GM21447 (cell line): ENCODE data around the gene SLC28A1.

Experiments
- ATAC-seq: cut with Tn5 transposase; IDR thresholded peaks from one replicate; pipeline ENCODE4 v1.9.1; 2021; ENCODE audit not compliant: unreplicated experiment

The SLC28A1 gene

DNA sequence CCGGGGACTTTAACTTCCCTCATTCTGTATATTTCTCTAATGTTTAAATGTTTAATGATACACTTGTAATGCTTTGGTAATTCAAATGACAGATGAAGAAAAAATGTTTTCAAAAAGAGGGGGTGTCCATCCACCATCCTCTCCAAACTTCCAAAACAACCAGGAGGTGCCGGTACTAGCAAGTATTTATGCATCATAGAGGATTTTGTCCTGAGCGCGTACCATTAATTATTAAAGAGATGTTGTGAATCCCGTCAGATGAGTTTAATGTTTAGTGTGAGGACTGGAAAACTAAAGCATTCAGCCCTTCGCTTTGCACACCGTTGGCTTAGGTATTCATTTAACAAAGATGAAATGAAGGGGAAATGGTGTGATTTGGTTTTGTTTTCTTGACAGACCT, 1.3 kb downstream of the SLC28A1 start:
- no peak for ATAC-seq

DNA sequence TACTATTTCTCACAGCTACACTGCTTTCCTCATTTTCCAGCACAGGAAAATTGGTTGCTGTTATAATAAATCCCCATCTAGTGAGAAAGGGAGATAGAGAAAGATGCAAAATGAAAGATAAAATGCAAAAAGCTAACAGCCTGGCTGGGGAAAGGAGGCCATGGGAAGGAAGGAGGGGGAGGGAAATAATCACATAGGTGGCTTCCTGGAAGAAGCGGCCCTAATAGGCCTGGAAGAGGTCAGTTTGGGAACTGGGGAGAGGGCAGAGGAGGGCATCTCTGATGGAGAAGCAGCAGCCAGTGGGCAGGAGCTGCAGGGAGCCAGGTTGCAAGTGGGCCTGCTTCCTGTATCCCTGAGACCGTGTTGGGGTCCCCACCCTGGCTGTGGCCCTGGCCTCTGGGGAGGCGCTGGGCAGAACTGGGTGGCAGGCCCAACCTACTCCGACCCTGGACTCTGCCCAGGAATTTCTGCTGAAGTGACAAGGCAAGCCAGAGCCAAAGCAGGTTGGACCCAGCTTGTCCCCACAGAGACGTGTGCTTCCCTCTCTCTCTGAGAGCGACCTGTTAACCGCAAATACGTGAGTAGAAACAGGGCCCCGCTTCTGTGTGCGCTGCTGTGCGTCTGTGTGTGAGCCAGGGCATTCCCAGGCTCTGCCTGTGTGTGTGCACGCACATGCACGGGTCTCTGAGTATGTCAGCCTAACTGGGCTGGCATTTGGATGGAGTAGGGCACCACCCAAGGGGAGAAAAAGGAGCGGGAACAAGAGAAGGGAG, 1.9 kb downstream of the SLC28A1 start:
- ATAC-seq, result no peak

DNA sequence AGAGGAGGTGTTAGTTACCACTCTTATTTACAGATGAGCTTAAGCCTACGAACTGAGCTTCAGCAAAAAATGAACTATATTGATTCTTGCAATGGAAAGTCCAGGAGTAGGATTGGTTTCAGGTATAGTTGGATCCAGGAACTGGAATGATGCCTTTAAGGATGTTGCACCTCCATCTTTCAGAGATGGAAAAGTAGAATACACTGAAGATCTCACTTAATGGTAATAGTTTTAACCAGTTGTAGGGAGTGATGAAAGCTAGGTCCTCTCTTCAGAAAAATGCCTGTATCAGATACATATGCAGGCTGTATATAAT, 2.5 kb downstream of the SLC28A1 start:
- no peak for ATAC-seq

DNA sequence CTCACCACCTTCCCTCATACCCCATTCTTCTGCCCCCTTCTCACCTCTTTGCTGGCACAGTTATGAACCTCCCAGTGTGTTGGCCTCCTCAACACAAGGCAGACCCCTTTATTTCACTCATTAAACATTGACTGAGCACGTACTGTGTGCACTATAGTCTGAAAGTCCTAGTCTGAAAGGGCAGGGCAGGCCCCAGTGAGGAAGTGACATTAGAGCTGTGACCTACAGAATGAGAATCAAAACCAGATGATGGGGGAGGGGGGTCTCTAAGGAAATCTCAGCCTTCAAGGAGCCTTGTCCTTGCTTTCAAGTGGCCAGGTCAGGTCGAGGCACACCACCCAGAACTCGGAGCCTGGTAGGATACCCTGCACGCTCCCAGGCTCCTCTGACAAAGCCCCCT, 3.5 kb downstream of the SLC28A1 start:
- ATAC-seq, result no peak

DNA sequence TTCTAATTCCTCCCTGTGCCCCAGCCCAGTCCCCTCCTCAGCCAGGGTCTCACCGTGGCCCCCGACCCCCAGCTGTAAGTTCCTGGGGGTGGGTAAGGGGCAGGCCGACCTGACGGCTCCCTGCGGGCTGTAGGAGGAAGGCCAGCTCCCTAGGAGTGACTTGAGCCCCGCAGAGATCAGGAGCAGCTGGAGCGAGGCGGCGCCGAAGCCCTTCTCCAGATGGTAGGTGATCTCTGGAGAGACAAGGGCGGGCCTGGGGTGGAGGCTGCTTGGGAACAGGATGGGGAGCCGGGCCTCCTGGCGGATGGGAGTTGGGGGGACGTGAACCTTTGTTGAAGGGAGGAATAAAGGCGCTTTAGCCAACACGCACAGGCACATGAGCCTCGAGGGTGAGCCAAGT, 4.2 kb downstream of the SLC28A1 start:
- ATAC-seq, result no peak

DNA sequence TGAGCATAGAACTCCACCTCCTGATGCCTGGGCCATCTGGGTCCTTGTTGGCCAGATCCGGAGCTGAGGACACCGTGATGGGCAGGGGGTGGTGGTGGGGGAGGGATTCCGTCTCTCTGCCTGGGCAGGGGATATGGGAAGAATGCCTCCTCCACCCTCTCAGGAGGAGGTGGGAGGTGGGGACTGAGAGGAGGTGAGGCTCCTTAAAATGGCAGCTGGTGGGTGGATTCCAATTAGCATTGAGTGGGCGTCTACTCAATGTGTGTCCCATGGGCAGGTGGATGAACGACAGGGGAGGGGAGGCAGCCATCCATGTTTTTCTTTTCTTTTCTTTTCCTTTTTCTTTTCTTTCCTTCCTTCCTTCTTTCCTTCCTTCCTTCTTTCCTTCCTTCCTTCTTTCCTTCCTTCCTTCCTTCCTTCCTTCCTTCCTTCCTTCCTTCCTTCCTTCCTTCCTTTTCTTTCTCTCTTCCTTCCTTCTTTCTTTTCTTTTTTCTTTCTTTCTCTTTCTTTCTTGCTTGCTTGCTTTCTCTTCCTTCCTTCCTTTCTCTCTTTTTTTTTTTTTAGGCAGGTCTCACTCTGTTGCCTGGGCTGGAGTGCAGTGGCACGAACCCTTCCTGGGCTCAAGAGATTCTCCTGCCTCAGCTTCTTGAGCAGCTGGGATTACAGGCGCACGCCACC, 5.0 kb downstream of the SLC28A1 start:
- no peak for ATAC-seq

DNA sequence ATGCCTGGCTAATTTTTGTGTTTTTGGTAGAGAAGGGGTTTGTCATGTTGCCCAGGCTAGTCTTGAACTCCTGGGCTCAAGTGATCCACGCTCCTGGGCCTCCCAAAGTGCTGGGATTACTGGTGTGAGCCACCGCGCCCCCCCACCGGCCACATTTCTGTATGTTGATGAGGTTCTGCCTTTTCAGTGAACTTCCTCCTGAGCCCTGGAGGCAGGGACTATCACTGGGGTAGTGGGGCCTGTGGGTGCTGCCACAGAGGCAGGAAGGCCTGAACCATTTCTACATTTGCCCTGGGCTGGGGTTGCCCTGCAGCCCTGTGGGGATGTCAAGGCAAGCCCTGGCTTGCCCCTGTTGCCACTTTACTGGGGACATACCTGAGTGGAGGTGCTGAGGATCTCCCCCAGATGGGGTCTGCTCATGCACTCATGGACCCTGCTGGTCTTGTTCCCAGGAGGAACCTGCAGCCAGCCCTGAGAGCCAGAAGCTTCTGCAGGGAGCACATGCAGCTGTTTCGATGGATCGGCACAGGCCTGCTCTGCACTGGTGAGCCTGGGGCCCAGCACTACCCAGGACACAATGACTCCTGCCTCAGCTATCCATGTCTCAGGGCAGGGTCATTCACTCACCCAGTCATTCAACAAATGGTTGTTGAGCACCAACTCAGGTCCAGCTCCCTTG, 5.7 kb downstream of the SLC28A1 start:
- no peak for ATAC-seq

DNA sequence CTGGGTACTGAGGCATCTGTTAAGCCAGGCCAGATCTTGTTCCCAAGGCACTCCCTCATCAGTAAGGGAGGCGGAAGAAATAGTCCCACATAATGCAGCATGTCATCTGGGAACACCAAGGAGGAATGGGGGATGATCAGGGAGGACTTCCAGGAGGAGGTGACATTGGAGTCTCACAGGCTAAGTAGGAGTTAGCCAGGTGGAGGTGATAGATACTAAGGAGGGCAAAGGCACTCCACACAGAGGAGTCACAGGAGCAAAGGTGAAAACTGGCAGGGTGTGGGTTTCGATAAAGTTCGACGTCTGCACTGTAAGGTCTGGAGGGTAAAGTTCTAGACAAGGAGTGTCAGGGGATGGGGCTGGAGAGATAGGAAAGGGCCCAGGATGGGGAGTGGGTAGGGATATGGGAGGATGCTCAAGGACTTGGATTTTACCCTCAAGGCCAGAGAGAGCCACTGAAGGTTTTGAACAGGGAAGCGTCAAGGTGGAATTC, 6.3 kb downstream of the SLC28A1 start:
- ATAC-seq, result no peak

DNA sequence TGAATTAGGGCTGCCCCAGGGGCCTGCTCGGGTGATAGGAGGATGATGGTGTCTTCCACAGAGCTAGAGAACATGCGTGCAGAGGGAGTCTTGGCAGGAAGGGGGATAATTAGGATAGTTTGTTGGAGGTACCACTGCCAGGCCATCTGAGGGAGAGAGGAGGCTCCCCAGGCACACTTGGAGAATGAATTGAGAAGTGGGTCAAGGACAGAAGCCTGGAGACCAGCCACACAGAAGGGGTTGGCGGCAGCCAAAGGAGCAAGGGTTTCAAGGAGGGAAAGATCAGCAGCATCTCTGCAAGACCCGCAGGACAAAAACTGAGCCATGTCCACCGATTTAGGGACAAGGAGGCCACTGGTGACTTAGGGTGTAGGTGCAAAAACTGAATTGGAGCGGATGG, 6.9 kb downstream of the SLC28A1 start:
- ATAC-seq, result no peak

DNA sequence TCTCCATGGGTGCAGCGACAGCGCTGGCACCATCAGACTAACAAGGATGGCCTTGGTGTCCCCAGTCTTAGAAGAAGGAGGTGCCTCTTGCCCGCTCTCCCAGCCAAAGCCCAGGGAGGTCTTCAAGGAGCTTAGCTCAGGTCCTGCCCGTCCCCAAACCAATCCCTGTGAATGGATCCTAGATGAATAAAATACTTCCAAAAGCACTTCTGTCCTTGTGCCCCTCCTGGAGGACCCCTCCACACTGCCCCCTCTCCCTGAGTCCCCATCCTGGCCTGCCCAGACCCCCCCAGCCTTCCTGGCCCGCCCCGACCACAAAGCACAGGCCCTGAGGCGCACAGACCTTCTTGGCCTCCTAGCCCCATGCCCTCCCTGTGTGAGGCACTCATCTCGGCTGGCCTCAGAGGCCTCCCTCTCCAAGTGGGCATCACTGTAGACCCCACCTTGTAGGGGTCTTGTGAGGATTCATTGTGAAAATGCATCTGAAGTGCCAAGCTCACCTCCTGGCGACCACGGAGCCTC, 8.4 kb downstream of the SLC28A1 start:
- ATAC-seq, result no peak

DNA sequence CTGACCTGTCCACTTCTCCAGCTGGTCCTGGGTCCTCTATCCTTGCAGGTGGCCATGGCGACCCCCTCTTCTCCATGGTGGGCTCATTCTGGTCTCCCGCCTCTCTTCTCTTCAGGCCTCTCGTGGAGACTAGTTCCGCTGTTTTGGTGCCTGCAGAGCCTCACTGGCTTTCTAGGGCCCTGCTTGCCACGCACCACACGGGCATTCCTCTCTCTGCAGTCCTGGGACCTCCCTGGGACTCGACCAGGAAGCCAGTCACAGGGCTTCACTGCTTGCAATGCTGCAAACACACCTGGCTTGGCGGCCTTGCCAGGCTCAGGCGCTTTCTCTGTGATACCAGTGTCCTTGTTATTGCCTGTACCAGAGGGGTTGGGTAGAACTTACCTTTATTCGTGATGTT, 9.1 kb downstream of the SLC28A1 start:
- no peak for ATAC-seq

DNA sequence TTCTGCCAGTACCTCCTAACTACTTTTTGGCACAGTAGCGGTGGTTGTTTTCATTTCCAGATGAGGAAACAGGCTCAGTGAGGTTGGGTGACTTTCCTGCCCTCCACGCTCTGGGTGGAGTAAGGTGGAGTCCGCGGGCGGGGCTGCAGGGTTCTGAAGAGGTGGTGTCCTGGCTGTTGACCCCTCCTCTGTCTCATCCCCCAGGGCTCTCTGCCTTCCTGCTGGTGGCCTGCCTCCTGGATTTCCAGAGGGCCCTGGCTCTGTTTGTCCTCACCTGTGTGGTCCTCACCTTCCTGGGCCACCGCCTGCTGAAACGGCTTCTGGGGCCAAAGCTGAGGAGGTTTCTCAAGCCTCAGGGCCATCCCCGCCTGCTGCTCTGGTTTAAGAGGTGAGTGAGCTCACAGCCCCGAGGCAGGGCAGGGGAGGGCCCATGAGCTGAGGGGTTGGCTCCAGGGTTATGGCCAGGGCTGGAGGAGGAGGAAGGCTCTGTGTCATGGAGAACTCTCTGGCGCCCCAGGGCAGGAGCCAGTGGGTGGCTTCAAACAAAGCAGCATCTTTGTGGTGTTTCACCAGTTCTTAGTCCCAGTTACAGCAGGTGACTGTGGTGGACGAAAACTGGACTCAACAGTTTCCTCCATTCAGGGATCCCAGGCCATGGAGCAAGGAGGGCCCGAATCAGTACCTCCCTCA, 10.4 kb downstream of the SLC28A1 start:
- ATAC-seq, result no peak

DNA sequence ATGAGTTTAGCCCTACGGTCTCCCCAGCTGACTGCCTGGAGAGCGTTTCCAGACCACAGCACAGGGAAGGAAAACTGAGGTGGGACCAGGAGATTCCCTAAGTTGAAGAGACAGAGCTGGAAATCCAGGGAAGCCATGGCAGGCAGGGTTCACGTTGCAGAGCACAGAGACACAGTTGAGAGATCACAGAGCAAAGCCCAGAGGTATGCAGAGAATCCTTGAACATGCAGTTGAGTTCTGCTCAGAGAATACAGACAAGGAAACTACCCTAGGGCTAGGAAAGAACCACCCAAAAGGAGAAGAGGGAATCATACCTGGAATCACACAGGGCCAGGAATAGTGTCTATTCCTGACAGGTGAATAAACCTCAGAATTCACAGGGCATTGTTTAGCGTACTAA, 14.3 kb downstream of the SLC28A1 start:
- no peak for ATAC-seq

DNA sequence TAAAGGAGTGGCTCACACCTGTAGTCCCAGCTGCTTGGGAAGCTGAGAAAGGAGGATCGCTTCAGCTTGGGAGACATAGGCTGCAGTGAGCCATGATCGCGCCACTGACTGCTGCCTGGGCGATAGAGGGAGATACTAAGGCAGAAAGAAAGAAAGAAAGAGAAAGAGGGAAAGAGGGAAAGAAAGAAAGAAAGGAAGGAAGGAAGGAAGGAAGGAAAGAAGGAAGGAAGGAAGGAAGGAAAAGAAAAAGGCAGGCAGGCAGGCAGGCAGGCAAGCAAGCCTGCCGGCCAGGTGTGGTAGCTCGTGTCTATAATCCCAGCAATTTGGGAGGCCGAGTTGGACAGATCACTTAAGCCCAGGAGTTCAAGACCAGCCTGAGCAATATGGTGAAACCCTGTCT, 15.3 kb downstream of the SLC28A1 start:
- no peak for ATAC-seq

DNA sequence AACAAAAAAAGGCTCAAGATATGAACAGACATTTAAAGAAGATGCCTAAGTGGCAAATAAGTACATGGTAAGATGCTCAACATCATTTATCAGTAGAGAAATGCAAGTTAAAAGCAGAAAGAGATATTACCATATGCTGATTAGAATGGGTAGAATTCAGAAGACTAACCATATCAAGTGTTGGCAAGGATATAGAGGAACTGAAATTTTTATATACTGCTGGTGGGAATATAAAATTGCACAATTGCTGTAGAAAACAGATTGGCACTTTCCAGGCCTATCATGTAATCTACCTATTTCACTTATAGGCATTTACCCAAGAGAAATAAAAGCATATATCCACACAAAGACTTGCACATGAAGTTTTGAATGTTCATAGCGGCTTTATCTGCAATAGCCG, 17.1 kb downstream of the SLC28A1 start:
- ATAC-seq, result no peak

DNA sequence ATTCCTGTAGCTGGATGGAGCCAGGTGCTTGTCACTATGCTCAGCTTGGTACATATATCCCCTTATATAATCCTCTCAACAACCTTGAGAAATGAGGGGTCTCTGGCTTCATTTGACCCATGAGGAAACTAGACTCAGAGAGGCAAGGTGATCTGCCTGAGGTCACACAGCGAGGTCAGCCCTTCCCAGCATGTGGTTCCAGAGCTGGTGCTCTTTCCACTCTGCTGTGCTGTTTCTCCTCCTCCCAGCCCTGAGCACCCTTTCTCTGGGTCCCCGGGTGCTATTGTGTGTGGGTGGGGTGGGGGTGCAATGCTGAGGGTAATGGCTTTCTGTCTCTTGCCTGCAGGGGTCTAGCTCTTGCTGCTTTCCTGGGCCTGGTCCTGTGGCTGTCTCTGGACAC, 19.3 kb downstream of the SLC28A1 start:
- ATAC-seq, result no peak

DNA sequence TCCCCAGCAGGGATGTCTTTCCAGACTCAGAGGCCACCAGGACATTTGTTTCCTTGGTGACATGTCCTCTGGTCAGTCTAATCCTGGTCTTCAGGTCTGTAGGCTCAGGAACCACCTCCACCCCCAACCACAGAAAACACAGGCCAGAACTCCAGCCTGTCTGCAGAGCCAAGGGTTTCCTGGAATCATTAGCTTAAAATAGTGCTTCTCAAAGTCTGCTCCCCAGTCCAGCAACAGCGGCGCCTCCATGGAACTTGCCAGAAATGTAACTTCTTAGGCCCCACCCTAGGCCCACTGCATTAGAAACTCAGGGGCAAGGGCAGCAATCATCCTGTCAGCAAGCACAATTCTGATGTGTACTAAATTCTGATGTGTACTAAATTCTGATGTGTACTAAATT, 20.0 kb downstream of the SLC28A1 start:
- no peak for ATAC-seq

DNA sequence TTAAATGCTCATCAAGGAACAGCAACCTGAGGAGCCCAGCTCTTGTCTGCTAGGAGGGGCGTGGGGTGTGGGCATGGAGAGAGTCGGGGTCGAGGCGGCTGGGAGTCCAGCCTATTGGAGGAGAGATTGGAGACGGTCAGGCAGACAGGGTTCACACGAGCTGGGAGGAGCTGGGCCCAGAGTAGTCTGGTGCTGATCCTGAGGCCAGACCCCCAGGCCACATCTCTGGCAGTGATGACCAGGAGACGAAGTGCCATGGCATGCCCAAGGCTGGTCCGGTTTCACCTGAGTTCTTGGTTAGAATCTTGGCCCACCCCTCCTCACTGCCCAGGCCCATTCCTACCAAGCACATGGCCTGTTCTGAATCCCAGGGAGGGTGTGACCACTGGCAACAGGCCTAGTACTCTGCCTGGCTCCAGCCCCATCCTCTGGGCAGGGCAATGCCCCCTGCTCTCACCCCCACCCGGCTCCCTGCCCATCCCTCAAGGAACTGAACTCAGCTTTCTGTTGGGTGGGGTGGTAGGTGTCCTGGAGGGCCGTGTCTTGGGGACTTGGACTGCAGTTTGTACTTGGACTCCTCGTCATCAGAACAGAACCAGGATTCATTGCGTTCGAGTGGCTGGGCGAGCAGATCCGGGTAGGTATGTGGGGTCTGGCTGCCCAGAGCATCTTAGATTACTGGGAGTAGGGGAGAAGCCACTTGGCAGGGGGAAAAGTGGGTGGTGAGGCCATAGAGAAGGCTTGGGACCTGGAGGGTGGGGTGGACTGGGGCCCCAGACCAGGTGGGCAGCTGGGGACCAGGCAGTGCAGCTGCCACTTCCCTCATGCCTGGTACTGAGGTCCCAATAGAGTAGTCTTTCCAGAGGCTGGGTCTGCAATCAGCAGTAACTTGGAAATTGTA, 20.8 kb downstream of the SLC28A1 start:
- no peak for ATAC-seq

DNA sequence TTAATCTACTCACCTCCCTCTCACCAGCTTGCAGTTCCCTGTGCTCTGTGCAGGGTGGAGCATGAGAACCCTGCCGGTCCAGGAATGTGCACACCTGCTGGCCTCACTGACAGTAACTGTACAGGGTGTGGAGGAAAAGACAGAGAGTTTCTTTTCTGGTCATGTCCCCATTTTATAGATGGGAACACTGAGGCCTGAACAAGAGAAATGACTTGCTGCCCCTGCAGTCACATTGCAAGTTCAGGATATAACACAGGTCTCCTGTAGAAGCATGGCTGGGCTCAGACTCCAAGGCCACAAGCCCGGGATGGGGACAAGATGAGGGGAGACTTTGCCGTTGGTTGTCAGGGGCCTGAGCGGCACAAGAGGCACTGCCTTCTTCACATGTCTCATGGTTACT, 23.3 kb downstream of the SLC28A1 start:
- ATAC-seq, result no peak

DNA sequence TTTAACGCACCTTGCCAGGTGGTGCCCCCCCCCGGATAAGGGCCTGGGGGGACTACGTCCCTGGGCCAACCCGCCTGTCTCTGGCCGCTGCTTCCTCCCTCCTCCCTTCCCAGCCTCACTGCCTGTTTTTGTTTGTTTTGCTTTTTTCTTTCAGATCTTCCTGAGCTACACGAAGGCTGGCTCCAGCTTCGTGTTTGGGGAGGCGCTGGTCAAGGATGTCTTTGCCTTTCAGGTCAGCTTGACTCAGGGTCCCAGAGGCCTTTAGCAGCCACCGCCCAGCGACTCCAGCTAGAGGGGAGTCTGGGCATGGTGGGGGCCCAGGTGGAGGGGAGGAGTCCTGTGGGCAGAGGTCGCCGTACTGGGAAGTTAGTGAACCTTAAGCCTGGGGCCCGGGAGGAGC, 24.1 kb downstream of the SLC28A1 start:
- ATAC-seq, result no peak
